IMR-90 (cell line): ENCODE measurements around the gene ARAP2.

Source experiments
- BHLHE40 ChIP-seq: fragments of 150-350 bp; IDR thresholded peaks from 2 replicates; pipeline ENCODE4 v1.6.1; 2016; ENCODE audit warnings: mild to moderate bottlenecking, low read depth, low read length
- CEBPB ChIP-seq: IDR thresholded peaks from 2 replicates; pipeline ENCODE4 v1.6.1; 2012; ENCODE audit warnings: low read depth, low read length, improper control_type of control experiment
- CHD1 ChIP-seq: IDR thresholded peaks from 2 replicates; pipeline ENCODE4 v1.6.1; 2012; ENCODE audit warnings: low read depth, low read length, improper control_type of control experiment
- FOS ChIP-seq: fragments of 150-350 bp; IDR thresholded peaks from 2 replicates; pipeline ENCODE4 v1.6.1; 2016; ENCODE audit warnings: low read depth, low read length
- MAFK ChIP-seq: IDR thresholded peaks from 2 replicates; pipeline ENCODE4 v1.6.1; 2012; ENCODE audit warnings: low read depth, low read length, improper control_type of control experiment
- MAZ ChIP-seq: IDR thresholded peaks from 2 replicates; pipeline ENCODE4 v1.6.1; 2012; ENCODE audit warnings: low read depth, mild to moderate bottlenecking, low read length, improper control_type of control experiment, moderate library complexity, borderline replicate concordance
- MXI1 ChIP-seq: IDR thresholded peaks from 2 replicates; pipeline ENCODE4 v1.6.1; 2012; ENCODE audit warnings: low read depth, mild to moderate bottlenecking, low read length, moderate library complexity, borderline replicate concordance
- NFE2L2 ChIP-seq: fragments of 150-350 bp; IDR thresholded peaks from 2 replicates; pipeline ENCODE4 v1.6.1; 2016; ENCODE audit warnings: low read depth, mild to moderate bottlenecking, low read length
- POLR2A ChIP-seq: IDR thresholded peaks from 2 replicates; pipeline ENCODE4 v1.6.1; 2012; ENCODE audit warnings: mild to moderate bottlenecking, low read depth, low read length
- RAD21 ChIP-seq: IDR thresholded peaks from 2 replicates; pipeline ENCODE4 v1.6.1; 2012; ENCODE audit warnings: low read length, improper control_type of control experiment
- RFX5 ChIP-seq: IDR thresholded peaks from 2 replicates; pipeline ENCODE4 v1.8.0; 2012; ENCODE audit warnings: low read depth, mild to moderate bottlenecking, low read length, moderate library complexity
- SMC3 ChIP-seq: fragments of 150-350 bp; IDR thresholded peaks from 2 replicates; pipeline ENCODE4 v1.6.1; 2016; ENCODE audit warnings: low read depth, mild to moderate bottlenecking, antibody characterized with exemption, low read length, moderate library complexity
- TF ChIP-seq, protein P1 (sequence below): conservative IDR thresholded peaks from 2 replicates; pipeline ENCODE4 v1.5.1; 2012; ENCODE audit warnings: mild to moderate bottlenecking, low read depth, low read length, improper control_type of control experiment
- TF ChIP-seq, protein P2 (sequence below): fragments of 150-350 bp; IDR thresholded peaks from 2 replicates; pipeline ENCODE4 v1.6.1; 2017; ENCODE audit warnings: mild to moderate bottlenecking, antibody characterized with exemption, low read length, low read depth

DNA sequence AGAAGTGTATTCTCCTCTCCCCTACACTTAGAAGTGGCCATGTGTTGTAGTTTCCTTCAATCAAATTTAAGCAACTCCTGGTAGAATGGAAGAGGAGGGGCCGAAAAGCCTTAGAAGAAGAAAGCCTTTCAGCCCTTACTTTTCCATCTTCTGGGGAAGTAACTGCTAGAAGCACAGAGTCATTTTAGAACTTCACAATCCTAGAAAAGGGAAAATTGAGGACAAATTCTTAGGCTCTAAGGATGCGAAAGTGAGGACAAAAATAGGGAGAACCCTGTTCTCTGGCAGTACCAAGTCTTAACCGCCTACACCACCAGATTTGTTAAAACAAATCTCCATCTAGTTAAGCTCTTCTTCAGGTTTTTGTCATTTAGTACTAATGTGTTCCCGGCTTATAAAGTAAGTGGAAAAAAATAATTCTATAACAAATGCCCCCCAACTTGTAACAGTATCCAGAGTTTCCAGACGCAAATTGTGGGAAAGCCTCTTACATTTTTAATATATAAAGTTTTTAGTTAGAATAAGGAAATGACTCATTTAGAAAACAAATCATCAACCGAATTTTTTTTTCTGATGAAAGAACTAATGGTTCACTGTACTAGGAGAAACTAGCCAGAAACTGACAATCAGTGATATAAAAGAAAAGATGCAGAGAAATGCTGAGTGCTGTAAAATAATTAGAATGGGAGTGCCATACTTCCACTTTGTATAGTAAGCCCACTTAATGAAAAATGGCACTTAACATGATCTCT lies 76.0 kb downstream of the ARAP2 start:
- TF ChIP-seq, protein P1, sequence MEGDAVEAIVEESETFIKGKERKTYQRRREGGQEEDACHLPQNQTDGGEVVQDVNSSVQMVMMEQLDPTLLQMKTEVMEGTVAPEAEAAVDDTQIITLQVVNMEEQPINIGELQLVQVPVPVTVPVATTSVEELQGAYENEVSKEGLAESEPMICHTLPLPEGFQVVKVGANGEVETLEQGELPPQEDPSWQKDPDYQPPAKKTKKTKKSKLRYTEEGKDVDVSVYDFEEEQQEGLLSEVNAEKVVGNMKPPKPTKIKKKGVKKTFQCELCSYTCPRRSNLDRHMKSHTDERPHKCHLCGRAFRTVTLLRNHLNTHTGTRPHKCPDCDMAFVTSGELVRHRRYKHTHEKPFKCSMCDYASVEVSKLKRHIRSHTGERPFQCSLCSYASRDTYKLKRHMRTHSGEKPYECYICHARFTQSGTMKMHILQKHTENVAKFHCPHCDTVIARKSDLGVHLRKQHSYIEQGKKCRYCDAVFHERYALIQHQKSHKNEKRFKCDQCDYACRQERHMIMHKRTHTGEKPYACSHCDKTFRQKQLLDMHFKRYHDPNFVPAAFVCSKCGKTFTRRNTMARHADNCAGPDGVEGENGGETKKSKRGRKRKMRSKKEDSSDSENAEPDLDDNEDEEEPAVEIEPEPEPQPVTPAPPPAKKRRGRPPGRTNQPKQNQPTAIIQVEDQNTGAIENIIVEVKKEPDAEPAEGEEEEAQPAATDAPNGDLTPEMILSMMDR: no peak
- TF ChIP-seq SMC3: no peak
- TF ChIP-seq RFX5: no peak
- peak; percentile 30; the same call in 1 of the 2 replicates for TF ChIP-seq MAFK
- no peak for TF ChIP-seq NFE2L2
- TF ChIP-seq POLR2A: no peak
- TF ChIP-seq FOS: no peak
- TF ChIP-seq, protein P2, sequence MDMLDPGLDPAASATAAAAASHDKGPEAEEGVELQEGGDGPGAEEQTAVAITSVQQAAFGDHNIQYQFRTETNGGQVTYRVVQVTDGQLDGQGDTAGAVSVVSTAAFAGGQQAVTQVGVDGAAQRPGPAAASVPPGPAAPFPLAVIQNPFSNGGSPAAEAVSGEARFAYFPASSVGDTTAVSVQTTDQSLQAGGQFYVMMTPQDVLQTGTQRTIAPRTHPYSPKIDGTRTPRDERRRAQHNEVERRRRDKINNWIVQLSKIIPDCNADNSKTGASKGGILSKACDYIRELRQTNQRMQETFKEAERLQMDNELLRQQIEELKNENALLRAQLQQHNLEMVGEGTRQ: no peak
- TF ChIP-seq BHLHE40: no peak
- no peak for TF ChIP-seq MAZ
- TF ChIP-seq RAD21: no peak
- TF ChIP-seq MXI1: no peak
- no peak for TF ChIP-seq CEBPB
- no peak for TF ChIP-seq CHD1
